Inflammatory macrophage treated with lipopolysaccharide for 1 hour (primary cell): ENCODE measurements around the gene MSMO1.
A peak's percentile ranks its signal among the peaks of the same experiment; 100 is the strongest.
"Not testable (repeated sequence)": the region's sequence is repeated elsewhere in the genome, so short reads cannot be mapped to it uniquely, and the experiment has no call there.

Source experiments
- DNase-seq, 2 donors: peaks; one replicate each; pipeline ENCODE4 v3.0.0-alpha.2; 2020 to 2022

Gene MSMO1

GRCh38 chr4:165327211-165328100 lies at the start of gene MSMO1:
Gene MSMO1 (plus strand): TSS chr4:165327669. CDS start chr4:165333371, 5,702 bp downstream.
- peak; percentile 98 to 99 for DNase-seq

GRCh38 chr4:165279531-165279930 lies 47.9 kb upstream of the MSMO1 start:
- not testable (repeated sequence) for DNase-seq

GRCh38 chr4:165284697-165285096 lies 42.8 kb upstream of the MSMO1 start:
- not testable (repeated sequence) for DNase-seq

GRCh38 chr4:165286619-165287340 lies 40.7 kb upstream of the MSMO1 start:
- not testable (repeated sequence) for DNase-seq

GRCh38 chr4:165288226-165288625 lies 39.2 kb upstream of the MSMO1 start:
- no peak for DNase-seq

- peak; percentile 65 to 77 for DNase-seq
These were observed 38.6 kb upstream of the MSMO1 start for GRCh38 chr4:165288639-165289422.

- no peak for DNase-seq
These were observed 38.1 kb upstream of the MSMO1 start for GRCh38 chr4:165289423-165289785.

- DNase-seq: no peak
These were observed 34.4 kb upstream of the MSMO1 start for GRCh38 chr4:165293061-165293460.

- no peak for DNase-seq
These were observed 33.4 kb upstream of the MSMO1 start for GRCh38 chr4:165293927-165294649.

GRCh38 chr4:165294907-165295306 lies 32.6 kb upstream of the MSMO1 start:
- no peak for DNase-seq

GRCh38 chr4:165297626-165298025 lies 29.8 kb upstream of the MSMO1 start:
- no peak for DNase-seq

- DNase-seq: peak; percentile 83 to 87
These were observed 27.9 kb upstream of the MSMO1 start for GRCh38 chr4:165299399-165300060.

GRCh38 chr4:165301833-165302232 lies 25.6 kb upstream of the MSMO1 start:
- DNase-seq: peak in 1 of 2 donors; percentile 29

GRCh38 chr4:165302658-165303057 lies 24.8 kb upstream of the MSMO1 start:
- DNase-seq: no peak

GRCh38 chr4:165308166-165308565 lies 19.3 kb upstream of the MSMO1 start:
- peak; percentile 60 to 76 for DNase-seq

GRCh38 chr4:165308606-165309005 lies 18.9 kb upstream of the MSMO1 start:
- no peak for DNase-seq

- DNase-seq: no peak
These were observed 18.0 kb upstream of the MSMO1 start for GRCh38 chr4:165309456-165309855.

- no peak for DNase-seq
These were observed 15.0 kb upstream of the MSMO1 start for GRCh38 chr4:165312506-165312905.

GRCh38 chr4:165319030-165319429 lies 8.4 kb upstream of the MSMO1 start:
- no peak for DNase-seq

GRCh38 chr4:165319509-165319908 lies 8.0 kb upstream of the MSMO1 start:
- no peak for DNase-seq

GRCh38 chr4:165324236-165324917 lies 3.1 kb upstream of the MSMO1 start:
- no peak for DNase-seq
